Fibroblast of lung (primary cell): ENCODE data around the gene WDR33.

Source experiments
- CTCF ChIP-seq, 2 donors: IDR thresholded peaks in 1 of 2; conservative IDR thresholded peaks in 1 of 2; 1 replicate in 1 of 2; 2 replicates in 1 of 2; pipeline ENCODE4 v1.5.1; 2011 to 2012; ENCODE audit warnings: low read length in 2 of 2, control low read depth in 1 of 2, inconsistent platforms in 1 of 2, low read depth in 1 of 2, mild to moderate bottlenecking in 1 of 2
- EZH2 ChIP-seq: IDR thresholded peaks from 2 replicates; pipeline ENCODE4 v1.5.1; 2012; ENCODE audit warnings: low read length, control low read depth, mild to moderate bottlenecking; ENCODE audit errors: missing control alignments

- no peak for TF ChIP-seq CTCF (conservative IDR thresholded peaks at IDR 0.05 in 1 of 2, IDR thresholded peaks at IDR 0.05 in 1 of 2; ENCODE audit: low read depth in 1 of 2, low read length in 2 of 2)
- no peak for TF ChIP-seq EZH2
Measured at GRCh38 chr2:127721311-127721977, 89.5 kb downstream of the WDR33 start.
